ENCODE data around the gene CLSTN2.
"Not testable (repeated sequence)": the region's sequence is repeated elsewhere in the genome, so short reads cannot be mapped to it uniquely, and the experiment has no call there.

Gene CLSTN2

GRCh38 chr3:140391061-140391460, 456.1 kb downstream of the CLSTN2 start:
- no peak for DNase-seq

DNA sequence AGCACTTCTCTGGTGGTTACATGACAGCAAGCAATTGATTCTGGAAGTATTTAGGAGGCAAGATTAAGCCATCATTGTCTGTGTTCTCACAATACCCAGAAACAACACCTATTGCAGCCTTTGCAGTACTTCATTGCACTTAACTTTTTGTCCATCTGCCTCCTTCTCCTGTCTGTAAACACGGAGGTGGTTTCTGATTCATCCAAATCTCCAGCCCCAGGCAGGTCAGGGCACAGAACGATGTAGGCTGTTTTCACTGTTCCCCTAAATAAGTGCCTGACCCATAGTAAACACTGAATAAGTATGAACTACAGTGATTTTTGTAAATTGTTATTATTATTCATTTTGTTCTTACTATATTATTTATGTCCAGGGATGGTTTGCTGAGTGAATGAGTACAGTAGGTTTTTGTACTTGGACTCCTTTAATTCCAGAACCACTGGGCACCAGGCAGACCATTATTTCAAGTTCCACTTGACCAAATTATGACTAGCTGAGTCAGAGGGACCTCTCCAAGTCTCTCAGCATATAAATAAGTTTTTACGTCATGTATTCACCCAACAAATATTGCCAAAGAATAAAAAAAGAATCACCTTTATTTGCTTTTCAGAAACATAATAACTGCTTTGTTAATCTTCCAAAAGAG, 459.6 kb downstream of the CLSTN2 start:
- DNase-seq = no peak

- no peak for DNase-seq
Measured at GRCh38 chr3:140395134-140396075, 460.4 kb downstream of the CLSTN2 start.

DNA sequence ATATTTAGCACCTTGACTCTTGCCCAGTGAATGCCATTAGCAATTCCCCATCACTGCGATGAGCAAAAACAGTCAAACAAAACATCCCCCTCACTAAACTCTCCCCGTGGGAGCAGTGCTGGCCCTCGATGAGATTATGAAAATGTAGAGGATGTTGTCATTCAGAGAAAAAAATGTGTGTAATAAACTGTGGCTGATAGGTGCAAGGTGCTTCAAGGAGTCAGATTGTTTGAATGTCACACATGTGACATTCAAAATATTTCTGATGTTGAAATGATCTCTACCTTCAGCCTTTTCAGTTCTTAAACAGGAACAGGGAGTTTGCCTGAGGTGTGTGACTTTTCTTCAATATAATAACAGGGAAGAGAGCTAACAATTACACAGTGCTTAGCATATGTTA, 461.1 kb downstream of the CLSTN2 start:
- DNase-seq = no peak

- no peak for DNase-seq
Measured at GRCh38 chr3:140397847-140398246, 462.9 kb downstream of the CLSTN2 start.

DNA sequence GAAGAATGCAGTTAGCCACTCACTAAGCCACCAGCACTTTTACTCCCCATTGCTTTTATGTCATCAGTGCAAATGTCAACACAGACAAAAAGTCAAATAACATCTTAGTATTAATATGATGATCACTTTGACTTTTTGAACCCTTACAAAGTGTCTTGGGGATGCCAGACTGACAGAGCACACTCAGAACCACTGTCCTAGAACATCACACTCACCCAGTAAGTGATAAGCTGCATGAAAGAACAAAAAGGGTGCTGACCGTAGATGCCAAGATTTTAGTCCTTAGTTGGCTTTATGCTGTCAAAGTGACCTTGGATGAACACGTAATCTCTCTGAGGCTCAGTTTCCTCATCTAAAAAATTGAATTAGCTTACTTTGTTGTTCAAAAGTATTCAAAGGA, 463.4 kb downstream of the CLSTN2 start:
- no peak for DNase-seq

- no peak for DNase-seq
Measured at GRCh38 chr3:140399871-140400270, 464.9 kb downstream of the CLSTN2 start.

DNA sequence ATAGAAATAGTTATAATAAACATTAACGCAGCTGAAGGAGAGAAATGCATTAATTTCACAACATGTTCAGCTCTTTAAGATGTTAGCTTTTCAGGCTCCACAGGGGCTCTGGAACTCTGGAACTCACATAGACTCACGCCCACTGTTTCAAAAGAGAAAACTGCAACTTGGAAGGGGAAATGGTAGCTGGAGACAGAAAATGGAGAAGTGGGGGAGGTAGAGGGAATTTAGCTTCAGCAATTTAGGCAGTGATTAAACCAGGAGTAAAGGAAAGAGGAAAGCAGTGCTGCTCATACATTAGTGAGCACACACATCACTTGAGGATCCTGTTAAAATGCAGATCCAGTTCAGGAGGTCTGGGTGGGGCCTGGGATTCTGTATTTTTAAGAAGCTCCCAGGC, 468.1 kb downstream of the CLSTN2 start:
- no peak for DNase-seq

DNA sequence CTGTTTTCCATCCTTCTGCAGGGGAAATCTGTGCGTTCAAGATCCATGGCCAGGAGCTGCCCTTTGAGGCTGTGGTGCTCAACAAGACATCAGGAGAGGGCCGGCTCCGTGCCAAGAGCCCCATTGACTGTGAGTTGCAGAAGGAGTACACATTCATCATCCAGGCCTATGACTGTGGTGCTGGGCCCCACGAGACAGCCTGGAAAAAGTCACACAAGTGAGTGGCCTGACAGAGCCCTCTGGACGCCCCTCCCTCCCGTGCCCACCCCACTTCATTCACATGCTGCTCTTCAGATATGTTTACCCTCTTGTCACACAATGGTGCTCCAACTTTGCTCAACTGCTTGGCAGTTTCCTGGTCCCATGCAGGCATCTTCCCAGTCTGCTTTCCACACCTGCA, 468.6 kb downstream of the CLSTN2 start:
- DNase-seq = no peak

DNA sequence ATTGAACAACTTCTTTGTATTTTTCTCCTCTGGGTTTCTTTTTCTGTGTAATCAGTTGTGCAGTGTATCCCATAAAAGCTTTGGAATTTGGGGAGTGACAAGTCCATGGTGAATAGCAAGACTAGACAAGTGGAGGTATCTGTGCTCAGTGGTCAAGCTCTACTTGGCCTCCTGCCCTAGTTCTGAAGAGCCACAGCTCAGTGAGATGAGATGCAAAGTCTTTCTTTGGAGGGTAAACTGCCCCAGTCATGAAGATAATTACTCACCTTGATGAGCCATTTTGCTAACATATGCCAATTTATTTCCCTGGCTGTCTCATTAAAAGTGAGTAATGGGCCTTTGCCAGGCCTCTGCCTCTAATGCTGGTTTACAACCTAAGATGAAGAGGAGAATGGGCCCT, 471.7 kb downstream of the CLSTN2 start:
- DNase-seq = no peak

DNA sequence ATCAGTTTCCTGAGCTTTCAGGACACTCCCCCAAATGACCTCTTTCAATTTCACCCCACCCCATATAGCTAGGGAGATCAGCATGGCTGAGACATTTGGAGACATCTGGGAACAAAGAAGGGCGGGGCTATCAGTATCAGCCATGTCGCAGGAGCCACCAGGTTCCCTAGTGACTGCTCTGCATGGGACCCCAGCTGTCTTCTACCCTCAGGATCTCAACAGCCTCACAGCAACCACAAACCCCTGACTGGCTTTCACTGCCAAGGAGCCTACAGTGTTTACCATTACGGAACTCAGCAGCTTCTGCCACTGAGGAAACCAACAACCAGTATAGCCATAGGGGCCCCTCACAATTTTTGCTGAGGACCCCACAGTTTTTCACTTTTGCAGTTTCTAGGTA, 473.3 kb downstream of the CLSTN2 start:
- no peak for DNase-seq

- DNase-seq = no peak
Measured at GRCh38 chr3:140416666-140417065, 481.7 kb downstream of the CLSTN2 start.

- DNase-seq = no peak
Measured at GRCh38 chr3:140420621-140421357, 485.8 kb downstream of the CLSTN2 start.

DNA sequence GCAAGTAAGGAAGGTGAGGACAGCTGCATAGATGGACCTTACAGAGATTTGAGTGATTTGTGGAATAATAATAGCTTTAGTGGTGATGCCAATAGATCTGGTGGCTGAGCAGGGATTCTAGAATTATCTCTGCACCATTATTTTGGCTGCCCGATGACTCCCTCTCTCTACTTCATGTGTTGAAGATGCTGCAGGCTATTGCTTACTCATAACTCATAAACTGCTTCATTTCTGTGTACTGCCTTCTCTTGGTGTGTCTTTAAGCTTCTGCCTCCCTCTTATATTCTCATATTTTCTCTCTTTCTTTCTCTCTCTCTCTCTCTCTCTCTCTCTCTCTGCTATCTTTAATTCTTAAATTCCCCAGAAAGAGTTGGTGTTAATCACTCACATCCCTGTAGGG, 486.9 kb downstream of the CLSTN2 start:
- no peak for DNase-seq

GRCh38 chr3:140423146-140423545, 488.2 kb downstream of the CLSTN2 start:
- no peak for DNase-seq

- not testable (repeated sequence) for DNase-seq
Measured at GRCh38 chr3:140423574-140423973, 488.6 kb downstream of the CLSTN2 start.

GRCh38 chr3:140424211-140424610, 489.2 kb downstream of the CLSTN2 start:
- no peak for DNase-seq

DNA sequence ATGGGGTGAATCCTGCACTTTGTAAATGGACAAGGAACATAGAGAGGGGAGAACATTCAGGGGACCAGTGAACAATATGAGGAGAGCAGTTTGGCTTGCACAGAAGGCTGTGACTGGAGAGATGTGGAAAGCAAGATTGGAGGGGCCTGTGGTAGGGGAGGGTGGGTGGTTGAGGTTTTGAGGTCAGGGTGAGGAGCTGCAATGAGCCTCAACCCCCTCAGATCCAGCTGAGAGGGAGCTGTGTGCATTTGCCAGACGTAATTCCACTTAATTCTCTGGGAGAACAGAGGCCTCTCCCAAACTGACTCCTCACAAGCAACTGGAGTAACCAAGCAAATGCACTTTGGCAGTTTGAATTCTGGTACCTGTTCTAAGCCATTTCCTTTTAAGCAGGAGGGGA, 489.7 kb downstream of the CLSTN2 start:
- no peak for DNase-seq

DNA sequence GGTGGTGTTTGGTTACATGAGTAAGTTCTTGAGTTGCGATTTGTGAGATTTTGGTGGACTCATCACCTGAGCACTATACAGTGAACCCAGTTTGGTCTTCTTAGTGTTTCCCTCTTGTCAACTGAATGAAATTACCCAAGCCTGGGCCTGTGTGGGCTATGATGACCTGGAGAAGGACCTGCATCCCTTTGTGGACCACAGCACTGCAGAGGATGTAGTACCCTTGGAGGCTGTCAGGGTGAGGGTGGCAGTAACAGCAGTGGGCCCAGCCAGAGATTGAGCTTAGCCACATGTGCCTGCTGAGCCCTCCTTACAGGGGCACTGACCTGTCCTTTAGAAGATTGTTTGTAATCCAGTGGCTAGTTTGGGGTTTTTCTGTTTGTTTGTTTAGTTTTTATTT, 492.8 kb downstream of the CLSTN2 start:
- DNase-seq = no peak

DNA sequence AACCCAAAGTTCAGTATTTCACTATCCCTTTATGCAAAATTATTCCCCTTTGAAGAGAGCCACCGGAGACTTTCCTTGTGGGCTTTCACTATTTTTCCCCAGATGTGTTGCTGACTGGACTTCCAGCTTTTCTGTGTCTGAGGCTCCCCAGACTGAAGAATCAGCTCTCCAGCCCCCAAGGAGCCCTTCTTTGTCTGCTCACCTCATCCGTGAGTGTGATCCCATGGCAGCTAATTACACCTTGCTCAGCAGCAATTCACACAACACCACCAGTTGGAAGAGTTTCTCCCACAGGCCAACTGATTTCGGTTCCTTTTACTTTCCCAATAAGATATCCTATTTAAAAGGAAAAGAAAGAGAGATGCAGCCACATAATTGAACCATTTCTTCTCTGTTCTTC, 493.4 kb downstream of the CLSTN2 start:
- no peak for DNase-seq

DNA sequence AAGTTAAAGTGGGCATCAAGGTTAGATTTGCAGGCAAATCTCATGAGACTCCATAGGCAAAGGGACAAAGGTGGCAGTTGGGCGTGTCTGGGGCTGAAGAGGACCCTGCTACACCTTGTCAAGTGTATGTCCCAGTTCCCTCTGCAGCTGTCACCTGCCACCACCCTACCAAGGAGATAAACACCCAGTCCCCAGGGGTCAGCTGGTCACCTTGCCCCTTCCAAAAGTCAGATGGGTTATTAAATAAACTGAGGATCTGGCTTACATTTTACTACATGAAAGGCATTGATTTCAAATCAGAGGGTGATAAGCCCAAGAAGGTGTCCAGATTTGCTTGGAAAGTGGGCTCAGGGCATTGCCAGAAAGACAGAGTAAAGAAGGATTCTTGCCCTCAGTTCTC, 494.8 kb downstream of the CLSTN2 start:
- no peak for DNase-seq

DNA sequence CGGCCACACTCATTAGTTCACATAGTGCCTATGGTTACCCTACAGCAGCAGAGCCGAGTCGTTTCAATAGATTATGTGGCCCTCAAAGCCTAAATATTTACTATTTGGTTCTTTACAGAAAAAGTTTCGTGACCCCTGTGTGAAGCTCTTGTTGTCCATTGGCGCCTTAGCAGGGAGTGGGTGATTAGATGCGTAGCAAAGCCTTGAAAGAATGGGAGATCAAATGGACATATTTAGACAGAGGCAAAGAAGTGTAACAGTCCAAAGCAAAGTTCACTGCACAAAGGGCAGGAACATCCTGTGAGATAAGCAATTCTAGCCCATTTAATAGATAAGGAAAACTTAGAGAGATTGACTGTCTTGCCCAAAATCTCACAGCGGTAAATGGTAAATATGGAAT, 495.5 kb downstream of the CLSTN2 start:
- DNase-seq = no peak

DNA sequence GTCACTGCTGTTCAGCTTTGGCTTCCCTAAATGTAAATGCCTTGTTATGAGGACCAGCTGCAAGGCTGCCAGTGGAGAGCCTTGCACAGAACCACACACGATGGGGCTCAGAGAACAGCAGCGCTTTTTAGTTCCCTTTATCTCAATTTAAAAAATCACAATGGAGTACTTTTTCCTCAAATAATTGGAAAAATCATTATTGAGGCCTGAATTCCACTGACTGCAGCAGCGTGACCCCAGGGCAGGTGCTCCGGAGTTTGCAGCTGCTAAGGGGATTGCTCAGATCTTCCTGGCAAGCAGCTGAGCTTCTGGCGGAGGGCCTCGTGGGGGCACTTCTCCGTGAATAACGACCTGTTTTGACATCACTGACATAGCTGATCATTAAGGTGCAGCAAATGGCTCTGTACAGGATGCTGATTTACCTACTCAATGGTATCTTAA, 497.3 kb downstream of the CLSTN2 start:
- DNase-seq = no peak

DNA sequence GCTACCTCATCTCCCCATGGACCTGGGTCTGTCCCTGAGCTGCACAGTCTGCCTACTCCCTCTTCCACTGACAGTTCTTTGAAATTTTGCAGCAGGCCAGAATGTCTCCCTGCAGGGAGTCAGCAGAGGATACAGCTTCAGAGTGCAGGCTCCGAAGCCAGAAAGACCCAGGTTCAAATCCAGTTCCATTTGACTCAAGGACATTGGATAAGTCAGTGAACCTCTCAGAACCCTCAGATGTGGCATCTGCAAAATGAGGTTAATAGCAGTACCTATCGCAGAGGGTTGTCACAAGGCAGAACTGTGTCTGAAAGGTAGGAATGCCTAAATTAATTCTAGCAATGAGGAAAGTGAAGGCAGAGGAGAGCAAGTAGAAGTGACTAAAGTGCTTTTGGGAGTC, 498.4 kb downstream of the CLSTN2 start:
- no peak for DNase-seq
